Renal cortical epithelial cell (primary cell): ENCODE results near the gene PRRG2. TPM values are rescaled to one million over a fixed set of nuclear protein-coding genes. Genes with fewer than 3 reads are reported as not detected.

Experiments
- DNase-seq: peaks from one replicate; pipeline ENCODE4 v3.0.0-alpha.2; 2011; ENCODE audit warnings: low read depth
- total RNA-seq: library from RNA; depleted of rRNA; stranded (reverse); fragments of >200 nt; gene quantifications from 2 replicates; pipeline ENCODE4 v1.2.3, GENCODE V29; 2014

PRRG2 gene
- total RNA-seq, 1 donor from 2014 or later, result 7.2 TPM

DNA sequence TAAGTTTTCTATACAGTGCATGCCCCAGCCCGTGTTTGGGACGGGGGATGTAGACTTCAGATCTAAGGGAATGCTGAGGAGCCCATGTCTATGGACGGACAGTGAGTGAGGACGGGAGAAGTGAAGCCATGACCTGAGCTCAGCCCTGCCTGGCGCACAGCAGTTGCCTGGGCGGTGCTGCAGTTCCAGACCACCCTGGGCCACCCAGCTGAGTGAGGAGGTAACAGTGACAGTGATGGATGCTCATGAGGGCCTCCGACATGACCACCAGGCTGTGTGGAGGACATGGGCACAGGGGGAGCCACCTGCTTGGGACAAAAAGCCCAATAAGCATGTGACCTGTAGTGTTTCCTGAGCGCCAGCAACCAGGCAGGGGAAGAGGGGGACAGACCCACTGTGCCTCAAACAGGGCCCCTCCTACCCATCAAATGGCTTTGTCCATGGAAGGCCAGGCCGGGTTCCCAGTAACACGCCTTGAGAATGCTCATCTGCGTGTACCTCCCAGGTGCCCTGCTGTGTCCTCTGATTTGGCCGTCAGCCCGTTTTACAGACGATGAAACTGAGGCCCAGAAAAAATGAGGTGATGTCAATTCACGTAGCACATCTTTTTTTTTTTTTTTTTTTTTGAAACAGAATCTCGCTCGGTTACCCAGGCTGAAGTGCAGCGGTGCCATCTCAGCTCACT, 23.3 kb upstream of the PRRG2 start:
- no peak for DNase-seq

DNA sequence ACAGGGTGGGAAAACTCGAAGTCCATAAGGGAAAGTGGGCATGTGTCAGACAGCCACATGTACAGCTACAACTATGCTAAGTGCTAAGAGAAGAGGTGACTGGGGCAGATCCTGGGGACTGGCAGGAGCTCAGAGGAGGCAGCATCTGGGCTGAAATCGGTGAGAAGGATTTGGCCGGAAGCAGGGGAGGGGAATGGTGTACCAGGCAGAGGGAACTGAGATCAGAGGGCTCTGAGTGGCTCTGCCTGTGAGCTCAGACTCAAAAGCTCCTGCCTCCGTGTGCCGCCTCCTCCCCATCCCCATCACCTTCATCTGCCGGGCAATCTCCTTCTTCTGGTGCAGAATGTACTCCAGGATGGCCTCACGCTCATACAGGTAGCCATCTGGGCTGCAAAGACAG, 22.5 kb upstream of the PRRG2 start:
- DNase-seq, result no peak

DNA sequence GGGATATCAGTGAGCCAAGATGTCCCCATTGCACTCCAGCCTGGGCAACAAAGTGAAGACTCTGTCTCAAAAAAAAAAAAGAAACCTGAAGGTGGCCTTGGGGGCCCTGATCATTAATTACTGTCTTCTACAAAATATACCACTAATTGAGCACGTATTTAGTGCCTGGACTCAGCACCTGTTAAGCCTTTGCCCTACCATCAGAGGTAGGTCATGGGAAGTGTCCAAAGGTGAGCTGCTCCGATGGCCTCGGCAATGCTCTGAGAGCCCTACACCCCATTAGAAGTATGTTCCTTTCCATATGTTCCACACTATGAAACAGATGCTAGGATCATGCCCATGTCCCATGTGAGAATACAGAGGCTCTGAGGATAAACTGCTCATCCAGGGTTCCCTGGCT, 21.7 kb upstream of the PRRG2 start:
- no peak for DNase-seq

DNA sequence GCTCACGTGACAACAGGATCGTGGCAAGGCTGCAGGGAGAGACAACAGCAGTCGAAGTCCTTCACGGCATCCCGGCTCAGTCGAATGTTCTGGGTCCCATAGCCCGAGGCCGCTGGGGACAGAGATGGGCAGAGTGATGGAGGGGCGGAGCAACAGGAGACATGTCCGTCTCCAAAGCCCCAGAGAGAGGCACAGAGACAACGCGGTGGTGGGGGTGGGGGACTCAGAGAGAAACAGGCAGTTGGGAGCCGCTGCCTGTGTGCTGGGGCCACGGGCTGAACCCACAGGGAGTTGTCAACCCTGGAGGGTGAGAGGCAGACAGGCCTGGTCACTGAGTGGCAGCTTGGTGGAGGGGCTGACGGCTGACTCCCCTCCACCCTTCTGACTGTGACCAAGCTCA, 21.2 kb upstream of the PRRG2 start:
- no peak for DNase-seq

DNA sequence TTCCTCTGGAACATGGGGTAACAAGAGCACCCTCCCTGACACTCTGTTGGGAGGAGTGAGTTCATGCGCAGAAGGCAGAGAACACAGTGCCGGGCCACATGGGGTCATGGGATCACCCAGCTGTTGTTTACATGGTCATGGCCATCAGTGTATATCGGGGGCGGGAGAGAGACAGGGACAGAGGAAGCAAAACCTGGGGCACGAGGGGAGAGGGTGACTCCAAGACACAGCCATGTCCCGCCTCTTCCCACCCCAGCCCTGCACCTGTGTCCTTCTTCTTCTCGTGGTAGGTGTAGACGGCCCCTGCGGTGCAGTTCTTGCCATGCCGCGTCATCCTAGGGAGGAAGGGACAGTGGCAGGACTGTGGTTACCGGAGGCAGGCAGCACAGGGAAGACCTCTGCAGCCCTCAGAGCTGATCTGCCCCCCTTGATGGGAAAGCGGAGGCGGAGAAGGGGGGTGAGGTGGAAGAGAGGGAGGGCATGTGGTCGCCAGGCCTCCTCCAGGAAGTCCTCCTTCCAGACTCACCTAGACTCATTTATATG, 20.7 kb upstream of the PRRG2 start:
- no peak for DNase-seq

DNA sequence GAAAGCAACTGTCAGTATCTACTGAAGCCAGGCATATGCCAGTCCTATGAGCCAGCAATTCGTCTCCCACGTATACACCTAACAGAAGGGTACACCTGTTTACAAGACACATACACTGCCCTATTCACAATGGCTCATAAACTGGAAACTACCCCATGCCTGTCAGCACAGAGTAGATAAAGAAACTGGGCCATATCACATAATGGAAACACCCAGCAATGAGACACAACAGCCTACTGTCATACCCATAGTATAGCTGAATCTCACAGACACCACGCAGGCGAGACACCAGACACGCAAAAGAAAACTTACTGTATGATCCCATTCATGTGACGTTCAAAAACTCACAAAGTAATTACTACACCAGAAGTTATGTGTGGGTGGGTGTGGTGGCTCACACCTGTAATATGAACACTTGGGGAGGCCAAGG, 16.5 kb upstream of the PRRG2 start:
- DNase-seq, result no peak

DNA sequence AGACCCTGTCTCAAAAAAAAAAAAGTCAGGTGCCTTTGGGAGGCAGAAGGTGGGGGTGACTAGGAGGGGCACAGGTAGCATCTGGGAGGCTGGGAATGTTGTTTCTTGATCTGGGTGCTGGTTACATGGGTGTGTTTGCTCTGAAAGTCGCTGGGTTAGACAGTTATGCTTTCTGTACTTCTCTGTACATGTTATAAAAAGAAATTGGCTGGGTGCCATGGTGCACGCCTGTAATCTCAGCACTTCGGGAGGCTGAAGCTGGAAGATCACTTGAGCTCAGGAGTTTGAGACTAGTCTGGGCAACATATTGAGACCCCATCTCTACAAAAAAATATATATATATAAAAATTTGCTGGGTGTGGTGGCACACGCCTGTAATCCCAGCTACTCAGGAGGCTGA, 15.9 kb upstream of the PRRG2 start:
- no peak for DNase-seq

DNA sequence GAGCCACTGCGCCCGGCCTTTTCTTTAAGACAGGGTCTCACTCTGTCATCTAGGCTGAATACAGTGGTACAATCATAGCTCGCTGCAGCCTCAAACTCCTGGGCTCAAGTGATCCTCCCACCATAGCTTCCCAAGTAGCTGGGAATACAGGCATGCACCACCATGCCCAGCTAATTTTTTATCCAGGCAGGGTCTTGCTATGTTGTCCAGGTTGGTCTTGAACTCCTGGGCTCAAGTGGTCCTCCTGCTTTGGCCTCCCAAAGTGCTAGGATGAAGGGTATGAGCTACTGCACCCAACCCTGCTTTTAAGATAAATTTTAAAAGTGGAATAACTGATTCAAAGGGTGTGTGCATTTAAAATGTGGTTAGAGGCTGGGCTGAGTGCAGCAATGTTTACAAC, 14.8 kb upstream of the PRRG2 start:
- no peak for DNase-seq

DNA sequence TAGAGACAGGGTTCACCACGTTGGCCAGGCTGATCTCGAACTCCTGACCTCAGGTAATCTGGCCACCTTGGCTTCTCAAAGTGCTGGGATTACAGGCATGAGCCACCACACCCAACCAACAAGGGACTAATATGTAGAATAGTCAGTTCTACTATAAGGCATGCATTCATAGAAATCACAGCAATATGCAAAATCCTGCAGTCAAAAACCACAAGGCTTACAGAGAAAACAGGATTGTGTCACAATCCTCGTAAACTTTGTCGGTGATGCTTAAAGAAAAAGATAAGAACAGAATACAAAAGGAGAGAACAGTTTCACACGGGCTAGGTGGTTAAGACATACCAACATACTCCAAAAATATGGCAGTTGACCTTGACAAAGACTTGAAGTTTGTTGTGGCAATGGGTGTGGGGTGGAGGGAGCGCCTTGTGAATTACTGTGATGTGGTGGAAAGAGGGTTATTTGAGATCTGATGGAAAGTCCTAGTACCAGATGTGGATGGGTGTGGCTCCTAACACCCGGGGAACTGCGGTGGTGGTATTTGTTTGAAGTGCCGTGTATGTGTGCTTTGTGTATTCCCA, 13.2 kb upstream of the PRRG2 start:
- DNase-seq, result no peak

DNA sequence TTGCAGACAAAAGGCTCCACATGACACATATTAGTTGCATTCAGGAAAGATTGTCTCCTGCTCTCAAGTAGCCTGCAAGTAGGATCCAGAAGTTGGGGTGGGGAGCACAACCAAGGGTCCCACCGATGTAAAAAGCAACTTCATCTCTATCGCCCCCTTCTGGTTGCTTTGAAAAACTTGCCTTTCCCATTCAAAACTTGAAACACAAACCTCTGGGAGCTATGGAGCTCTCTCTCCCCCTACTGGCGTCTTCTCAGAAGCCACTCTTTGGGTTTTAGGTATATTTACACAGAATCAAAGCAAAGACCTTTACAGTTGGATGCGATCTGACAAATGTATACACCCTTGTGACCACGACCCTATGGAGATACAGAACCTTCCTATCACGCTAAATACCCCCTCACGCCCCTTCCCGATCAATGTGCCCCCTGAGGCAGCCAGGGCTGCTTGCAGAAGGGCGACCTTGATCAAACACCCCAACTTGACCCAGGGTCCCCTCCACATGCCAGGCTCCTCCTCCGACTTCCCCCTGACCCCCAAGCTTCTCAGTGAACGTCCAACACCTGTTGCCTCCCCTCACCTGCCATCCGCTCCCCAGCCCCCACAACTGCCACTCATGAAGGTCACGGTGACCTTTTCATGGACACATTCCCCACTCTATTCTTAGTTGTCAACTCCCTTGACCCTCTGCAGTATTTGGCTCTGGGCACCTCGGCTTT, 10.8 kb upstream of the PRRG2 start:
- peak; percentile 81 for DNase-seq

DNA sequence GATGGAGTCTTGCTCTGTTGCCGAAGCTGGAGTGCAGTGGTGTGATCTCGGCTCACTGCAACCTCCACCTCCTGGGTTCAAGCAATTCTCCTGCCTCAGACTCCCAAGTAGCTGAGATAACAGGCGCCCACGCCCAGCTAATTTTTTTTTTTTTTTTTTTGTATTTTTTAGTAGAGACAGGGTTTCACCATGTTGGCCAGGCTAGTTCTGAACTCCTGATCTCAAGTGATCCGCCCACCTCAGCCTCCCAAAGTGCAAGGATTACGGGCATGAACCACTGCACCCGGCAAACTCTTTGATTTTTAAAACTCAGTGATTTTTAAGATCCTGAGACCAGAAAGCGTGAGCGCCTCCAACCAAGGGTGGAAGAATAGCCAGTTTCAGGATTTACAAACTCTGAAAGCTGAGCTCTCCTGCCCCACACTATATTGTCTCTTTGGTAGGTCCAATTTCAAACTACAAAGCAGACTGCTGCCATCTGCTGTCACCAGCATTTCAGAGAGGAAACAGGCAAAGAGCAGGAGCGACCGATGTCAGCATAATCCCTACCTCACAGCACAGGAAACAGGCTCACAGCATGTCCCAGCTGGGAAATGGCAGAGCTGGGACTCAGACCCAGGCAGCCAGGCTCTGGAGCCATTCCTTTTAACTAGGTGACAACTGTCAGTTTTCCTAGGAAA, 10.0 kb upstream of the PRRG2 start:
- DNase-seq, result no peak

DNA sequence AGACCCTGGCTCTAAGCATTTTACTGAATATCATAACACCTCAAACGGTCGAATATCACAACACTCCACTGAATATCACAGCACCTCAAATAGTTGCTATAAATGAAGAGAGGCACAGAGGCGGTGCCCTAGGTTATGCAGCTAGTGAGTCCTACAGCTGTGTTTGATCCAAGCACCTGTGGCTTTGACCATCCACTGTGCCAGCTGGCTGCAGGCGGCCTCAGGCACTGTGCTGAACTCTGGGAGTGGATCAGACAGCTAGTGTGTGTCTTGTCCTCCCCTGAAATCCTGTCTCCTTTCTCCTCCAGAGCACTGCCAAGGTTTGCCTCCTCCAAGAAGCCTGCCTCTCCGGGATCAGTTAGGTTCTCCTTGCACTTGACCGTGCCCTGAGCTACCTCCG, 8.1 kb upstream of the PRRG2 start:
- DNase-seq, result no peak

DNA sequence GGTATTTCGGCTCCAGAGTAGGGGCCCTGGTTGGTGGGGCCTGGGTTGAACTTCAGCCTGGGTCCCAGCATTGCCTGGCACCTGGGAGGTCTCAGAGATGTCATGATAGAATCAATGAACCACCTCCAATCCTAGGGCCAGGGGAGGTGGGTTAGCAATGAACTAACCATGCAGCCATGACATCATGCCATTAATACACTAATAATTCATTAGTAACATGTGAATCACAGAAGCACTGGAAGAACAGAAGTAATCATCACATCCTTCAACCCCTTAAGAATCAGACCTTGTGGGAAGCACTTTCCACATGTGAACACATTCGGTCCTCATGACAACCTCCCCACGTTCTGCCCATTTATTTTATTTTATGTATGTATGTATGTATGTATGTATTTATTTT, 7.7 kb upstream of the PRRG2 start:
- DNase-seq, result no peak

DNA sequence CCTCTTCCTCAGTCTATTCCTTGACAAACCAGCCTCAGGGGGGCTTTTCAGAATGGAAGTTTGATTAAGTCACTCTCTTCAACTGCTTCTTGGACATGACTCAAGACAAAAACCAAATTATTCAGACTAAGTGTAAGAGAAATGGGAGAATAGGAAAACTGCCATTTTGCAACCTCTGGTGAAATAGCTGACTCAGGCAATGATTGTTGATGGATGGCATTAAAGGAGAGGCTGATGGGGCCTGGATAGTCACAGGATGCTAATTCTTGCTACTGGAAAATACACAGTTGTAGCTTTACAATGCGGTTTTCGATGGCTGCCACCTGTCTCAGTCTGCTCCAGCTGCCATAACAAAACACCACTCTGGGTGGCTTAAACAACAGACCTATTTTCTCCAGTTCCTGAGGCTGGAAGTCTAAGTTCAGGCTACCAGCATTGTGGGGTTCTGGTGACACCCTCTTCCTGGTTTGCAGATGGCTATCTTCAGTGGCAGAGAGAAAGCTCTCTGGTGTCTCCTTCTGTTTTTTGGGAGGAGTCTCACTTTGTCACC, 6.8 kb upstream of the PRRG2 start:
- no peak for DNase-seq

DNA sequence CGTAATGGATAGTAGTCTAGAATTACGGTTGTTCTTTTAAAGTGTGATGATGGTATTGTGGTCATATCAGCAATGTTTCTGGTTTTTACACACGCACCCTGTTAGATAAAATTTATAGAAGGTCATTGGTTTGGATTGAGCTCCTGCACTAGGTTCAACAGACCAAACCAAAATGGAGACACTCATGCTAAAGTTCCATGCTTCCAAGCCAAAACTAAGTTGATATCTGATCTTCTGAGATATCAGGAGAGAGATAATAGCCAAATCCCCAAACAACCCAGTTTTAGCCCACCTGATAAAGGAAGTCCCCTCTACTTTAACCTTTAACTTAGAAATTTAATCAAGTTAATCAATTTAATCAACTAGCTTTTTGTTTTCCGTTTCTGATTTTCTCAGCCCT, 1.9 kb upstream of the PRRG2 start:
- no peak for DNase-seq

DNA sequence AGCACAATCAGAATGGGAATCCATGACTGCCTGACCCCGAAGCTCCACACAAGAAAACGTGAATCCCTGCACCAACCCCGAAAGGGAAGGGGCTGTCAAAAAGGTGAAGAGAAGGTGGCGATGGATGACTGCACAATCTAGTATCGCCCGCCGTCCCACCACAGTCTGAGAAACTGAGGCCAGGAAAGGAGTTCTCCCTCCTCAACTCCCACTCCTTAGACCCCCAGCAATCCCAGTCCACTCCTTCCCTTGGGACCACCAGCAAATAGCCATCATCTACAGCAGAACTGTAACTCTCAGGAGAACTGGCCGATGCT, 1.2 kb upstream of the PRRG2 start:
- DNase-seq, result no peak

DNA sequence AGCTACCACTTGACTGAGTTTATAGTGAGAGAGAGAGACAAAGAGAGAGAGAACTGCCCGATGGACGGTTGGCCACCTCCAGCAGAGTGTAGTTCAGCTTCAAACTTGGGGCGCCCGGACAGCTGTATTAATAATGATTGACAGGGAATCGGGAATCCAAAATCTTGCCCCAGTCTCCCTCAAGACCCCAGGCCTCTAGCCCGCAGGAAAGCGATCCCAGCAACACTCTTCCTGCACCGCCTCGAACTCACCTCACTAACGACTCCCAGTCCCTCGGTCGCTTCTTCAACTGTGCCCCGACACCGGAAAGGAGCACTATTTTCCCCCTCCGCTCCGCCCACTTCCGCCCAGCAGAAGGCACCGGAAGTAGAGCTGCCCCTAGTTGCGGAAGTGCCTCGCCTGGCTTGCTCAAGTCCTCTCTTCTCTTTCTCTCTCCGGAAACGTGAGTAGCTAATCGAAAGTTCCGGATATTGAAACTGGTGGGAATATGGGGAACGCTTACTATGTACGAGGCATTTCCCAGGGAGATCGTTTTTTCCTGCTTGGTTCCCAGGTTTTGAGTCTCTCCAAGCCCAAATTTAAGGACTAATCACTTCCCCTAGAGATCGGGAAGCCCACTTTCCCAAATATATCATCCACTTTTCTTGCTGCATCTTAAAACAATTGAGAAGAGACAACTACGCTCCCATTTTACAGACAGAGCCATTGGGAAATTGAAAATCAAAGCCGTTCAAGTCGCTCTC, 681 bp upstream of the PRRG2 start, which contains the start of gene NOSIP:
TSS of gene NOSIP (minus strand) at position 293 of the 743 bp plus-strand sequence. CDS start 19,865 bp downstream, outside the sequence.
- DNase-seq, result peak; percentile 92

DNA sequence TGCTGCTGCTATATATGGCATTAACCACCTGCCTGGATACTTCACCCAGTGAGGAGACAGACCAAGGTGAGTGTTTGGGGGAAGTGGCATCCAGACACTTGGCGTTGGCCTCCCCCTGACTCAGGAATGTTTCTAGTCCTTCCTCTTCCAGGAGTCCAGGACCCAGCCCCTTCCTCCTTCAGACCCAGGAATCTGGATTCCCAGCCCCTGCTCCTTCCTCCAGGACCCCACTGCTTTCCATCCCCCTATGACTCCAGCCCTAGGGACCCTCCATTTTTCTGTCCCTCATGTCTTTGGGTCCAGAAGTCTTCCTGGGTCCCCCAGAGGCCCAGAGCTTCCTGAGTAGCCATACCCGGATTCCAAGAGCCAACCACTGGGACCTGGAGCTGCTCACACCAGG, 2.1 kb downstream of the PRRG2 start:
- DNase-seq, result no peak

DNA sequence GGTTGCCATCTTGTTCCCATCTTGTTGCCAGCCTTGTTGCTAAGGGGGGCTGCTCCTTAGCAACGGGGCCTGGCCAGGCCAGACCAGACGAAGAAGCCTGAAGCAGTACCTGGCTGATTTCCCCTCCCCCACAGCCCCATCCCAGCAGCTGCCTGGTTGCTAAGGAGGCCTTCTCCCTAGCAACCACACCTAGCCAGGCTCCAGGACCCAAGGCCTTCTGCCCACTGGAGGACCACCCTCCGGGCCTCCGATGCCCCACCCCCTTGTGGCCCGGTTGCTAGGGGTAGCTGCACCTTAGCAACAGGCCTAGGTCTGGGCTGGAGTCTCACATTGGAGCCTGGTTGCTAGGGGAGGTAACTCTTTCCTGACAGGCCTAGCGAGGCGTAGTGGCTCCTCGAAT, 3.9 kb downstream of the PRRG2 start:
- DNase-seq, result no peak

DNA sequence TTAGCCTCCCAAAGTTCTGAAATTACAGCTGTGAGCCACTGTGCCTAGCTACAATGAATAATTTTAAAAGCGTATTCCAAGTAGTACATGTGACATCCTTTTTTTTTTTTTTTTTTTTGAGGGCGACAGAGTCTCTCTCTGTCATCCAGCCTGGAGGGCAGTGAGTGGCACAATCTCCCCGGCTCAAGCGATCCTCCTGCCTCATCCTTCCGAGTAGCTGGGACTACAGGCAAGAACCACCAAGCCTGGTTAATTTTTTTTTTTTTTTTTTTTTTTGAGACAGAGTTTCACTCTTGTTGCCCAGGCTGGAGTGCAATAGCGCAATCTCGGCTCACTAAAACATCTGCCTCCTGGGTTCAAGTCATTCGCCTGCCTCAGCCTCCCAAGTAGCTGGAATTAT, 6.1 kb downstream of the PRRG2 start:
- no peak for DNase-seq

DNA sequence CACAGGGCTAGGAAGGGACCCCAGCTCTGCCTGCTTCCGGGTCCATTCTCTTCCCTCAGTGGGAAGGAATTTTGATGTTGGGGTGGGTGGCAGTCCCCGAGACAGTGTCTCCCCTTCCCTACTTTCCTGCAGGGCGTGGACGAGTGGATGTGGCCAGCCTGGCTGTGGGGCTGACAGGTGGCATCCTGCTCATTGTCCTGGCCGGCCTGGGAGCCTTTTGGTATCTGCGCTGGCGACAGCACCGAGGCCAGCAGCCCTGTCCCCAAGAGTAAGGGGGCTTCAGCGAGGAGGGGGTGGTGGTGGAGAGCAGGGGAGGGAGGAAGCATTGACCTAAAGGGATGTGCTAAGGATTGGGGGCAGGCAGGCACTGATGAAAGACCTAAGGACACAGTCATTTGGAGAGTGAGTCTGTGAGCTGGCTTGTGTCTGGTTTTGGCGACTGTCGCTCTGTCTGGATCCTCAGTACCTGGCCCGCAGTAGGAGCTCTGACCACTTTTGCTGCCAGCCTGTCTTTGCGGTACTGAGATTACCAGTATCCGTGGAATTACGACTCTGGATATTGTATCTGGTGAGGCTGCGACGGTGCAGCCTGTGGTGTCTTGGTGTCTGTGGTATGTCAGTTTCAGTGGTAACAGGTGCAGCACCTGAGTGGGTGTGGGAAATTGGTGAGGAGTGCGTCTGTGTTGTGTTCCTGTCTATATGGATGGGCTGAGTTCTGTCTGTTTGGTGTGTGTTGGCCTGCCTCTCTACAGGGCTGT, 7.4 kb downstream of the PRRG2 start:
- DNase-seq, result no peak
